CD4-positive, alpha-beta T cell treated with Interleukin-2 at 100 ng/mL for 4 hours (primary cell): ENCODE measurements around the gene ARID2.
A peak's percentile ranks its signal among the peaks of the same experiment; 100 is the strongest.

ENCODE experiments used
- DNase-seq: peaks from one replicate; pipeline ENCODE4 v3.0.0-alpha.2; 2020; ENCODE audit warnings: low spot score

ARID2 gene

DNA sequence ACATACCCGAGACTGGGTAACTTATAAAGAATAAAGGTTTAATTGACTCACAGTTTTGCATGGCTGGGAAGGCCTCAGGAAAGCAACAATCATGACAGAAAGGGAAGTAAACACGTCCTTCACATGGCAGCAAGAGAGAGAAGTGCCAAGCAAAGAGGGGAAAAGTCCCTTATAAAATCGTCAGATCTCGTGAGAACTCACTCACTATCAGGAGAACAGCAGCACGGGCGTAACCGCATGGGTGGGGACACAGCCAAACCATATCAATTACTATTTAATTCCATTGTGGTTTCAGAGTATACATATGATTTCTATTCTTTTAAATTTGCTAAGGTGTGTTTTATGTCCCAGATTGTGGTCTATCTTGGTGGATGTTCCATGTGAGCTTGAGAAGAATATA, 142.9 kb downstream of the ARID2 start:
- no peak for DNase-seq

GRCh38 chr12:45877069-45877468, 147.6 kb downstream of the ARID2 start:
- DNase-seq = no peak

DNA sequence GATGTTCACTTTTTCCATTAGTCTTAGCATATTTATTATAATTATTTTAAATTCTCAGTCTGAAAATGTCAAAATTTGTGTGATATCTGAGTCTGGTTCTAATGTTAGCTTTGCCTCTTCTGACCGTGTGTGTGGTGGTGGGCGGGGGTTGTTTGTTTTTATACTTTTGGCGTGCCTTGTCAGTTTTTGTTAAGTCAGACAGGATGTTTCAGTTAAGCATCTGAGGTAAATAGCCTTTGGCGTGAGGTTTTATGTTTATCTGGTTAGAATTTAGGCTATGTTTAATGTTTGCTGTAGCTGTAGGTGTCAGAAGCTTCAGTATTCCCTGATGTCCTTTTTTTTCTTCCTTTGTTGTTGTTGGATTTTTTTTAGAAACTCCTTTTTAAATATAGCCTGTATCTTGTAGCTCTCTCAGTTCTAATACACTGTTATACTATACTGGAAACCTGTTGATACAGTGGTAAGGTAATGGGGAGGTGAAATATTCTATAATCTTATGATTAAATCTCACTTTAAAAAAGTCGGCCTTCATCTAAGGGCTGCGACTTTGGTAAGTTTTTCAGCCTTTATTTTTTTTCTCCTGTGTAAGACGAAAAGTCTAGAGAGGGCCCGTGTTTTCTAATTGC, 149.2 kb downstream of the ARID2 start:
- DNase-seq = peak; percentile 47

- DNase-seq = no peak
These were observed 149.9 kb downstream of the ARID2 start for GRCh38 chr12:45879363-45879895.

DNA sequence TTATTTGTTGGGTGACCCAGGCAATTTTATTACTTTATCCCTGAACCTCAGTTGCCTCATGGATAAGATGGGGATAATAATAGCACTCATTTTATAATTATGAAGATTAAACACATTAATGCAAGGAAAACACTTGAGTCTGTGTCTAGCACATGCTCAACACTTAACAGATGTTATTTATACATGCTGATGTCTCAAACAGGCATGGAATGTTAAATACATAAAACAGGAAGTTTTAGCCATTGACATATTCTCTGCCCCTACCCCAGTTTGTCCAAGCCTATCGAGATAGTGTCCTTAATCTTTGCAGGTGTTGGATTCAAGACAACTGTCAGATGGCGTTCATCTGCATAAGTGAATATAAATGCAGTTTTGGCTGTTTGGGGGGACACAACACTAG, 151.0 kb downstream of the ARID2 start:
- no peak for DNase-seq

- no peak for DNase-seq
These were observed 153.7 kb downstream of the ARID2 start for GRCh38 chr12:45883187-45883586.

DNA sequence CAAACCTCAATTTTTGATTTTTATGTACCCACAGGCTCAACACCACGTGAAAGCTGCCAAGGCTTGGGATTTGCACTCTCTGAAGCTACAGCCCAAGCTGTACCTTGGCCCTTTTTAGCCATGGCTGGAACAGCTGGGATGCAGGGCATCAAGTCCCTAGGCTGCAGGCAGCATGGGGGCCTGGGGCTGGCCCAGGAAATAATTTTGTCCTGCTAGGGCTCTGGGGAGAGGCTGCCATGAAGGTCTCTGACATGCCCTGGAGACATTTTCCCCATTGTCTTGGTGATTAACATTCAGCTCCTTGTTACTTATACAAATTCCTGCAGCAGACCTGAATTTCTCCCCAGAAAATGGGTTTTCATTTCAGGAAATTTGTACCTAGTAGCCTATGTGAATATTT, 157.2 kb downstream of the ARID2 start:
- no peak for DNase-seq

GRCh38 chr12:45887544-45887943, 158.0 kb downstream of the ARID2 start:
- no peak for DNase-seq

- DNase-seq = no peak
These were observed 160.8 kb downstream of the ARID2 start for GRCh38 chr12:45890276-45890675.

DNA sequence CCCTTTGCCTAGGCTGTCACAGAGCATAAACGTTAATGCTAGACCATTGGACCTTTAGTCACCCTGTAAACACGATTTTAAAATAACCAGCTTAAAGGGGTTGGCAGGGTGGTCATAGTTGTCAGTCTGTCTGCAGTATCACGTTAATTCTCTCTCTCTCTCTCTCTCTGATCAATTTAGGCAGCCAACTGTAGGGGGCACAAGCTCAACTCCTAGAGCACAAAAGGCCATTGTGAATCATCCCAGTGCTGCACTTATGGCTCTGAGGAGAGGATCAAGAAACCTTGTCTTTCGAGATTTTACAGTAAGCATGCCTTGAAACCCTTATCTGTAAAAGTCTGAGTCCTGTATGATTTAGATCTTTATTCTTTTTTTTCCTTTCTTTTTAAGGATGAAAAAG, 163.7 kb downstream of the ARID2 start:
- DNase-seq = no peak

DNA sequence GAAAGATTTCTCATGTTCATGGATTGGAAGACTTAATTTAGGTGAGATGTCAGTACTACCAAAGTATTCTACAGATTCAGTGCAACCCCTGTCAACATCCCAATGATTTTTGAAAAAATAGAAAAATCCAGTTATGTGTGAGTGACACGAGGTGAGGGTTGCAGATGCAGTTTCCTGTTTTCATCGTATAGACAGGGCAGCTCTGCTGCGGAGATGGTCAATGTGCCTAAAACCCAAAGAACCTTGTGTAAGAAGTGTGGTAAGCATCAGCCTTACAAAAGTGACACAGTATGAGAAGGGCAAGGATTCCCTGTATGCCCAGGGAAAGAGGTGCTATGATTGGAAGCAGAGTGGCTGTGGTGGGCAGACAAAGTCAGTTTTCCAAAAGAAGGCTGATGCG, 166.5 kb downstream of the ARID2 start:
- no peak for DNase-seq

- no peak for DNase-seq
These were observed 168.6 kb downstream of the ARID2 start for GRCh38 chr12:45898094-45898493.

GRCh38 chr12:45907955-45908354, 178.4 kb downstream of the ARID2 start:
- DNase-seq = no peak

DNA sequence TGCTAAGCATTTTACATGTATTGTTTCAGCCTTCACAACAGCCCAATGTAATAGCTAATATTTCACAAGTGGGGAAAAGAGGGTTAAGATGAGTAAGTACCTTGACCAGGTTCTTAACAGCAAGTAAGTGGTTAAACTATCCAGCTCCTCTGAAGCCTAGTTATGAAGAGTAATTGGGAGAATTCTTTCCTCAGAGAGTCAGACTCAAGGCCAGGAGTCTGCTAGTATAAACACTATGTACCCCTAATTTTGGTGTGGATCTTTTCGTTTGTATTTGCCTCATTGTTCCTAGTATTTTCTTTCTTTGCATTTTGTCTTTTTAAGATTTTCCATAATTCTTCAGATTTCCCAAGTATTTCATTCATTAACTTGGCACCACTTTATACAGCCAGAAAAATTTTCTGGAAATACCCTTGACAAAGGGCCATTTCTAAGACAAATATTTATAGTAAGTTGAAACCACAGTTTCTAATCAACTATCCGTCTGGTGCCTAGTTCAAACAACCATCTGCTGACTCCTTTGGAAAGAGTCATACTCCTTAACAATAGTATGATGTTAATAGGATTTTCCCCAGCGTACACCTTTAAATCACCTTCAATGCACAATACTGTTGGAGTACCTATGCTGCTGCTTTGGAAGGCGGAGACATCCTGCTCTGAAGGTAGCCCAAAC, 179.7 kb downstream of the ARID2 start:
- no peak for DNase-seq

GRCh38 chr12:45912774-45913173, 183.3 kb downstream of the ARID2 start:
- DNase-seq = no peak

DNA sequence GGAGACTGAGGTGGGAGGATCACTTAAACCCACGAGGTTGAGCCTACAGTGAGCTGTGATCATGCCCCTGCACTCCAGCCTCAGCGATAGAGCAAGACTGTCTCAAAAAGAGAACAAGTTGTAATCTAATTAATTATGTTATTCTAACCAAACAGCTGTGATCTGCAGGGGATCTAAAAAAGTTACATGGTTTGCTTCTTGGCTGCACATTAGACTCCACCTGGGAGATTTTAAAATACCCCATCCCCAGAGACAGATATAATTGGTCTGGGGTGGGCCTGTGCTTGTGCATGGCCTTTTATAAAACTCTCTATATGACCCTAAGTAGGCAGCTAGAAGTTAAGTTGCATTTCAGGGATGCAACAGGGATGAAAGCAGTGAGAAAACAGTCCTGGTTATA, 184.1 kb downstream of the ARID2 start:
- no peak for DNase-seq

GRCh38 chr12:45914090-45914489, 184.6 kb downstream of the ARID2 start:
- DNase-seq = no peak

DNA sequence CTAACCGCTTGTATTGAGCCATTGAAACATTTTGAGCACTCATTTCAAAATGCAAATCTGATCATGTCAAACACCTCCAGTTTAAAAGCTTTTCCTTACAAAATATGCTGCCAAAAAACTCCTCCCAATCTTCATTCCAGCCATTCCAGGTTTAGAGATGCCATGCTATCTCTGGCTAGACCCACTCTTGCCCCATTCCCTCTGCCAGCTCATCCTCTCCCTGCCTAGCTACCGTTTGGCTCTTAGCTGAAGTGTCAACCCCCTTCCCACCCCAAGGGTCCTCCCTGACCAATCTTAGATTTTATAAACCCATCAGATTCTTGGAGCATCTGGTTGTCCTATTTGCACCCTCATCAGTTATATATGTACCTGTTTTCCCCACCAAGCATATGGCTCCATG, 185.9 kb downstream of the ARID2 start:
- DNase-seq = no peak

GRCh38 chr12:45918818-45919217, 189.3 kb downstream of the ARID2 start:
- DNase-seq = no peak

GRCh38 chr12:45928309-45928708, 198.8 kb downstream of the ARID2 start:
- DNase-seq = no peak

GRCh38 chr12:45930369-45930768, 200.9 kb downstream of the ARID2 start:
- DNase-seq = no peak

- no peak for DNase-seq
These were observed 204.0 kb downstream of the ARID2 start for GRCh38 chr12:45933504-45933903.

GRCh38 chr12:45934956-45935355, 205.4 kb downstream of the ARID2 start:
- no peak for DNase-seq

GRCh38 chr12:45938566-45938965, 209.1 kb downstream of the ARID2 start:
- no peak for DNase-seq
